GM10266 (cell line): ENCODE data around the gene LRRC4C.

ENCODE experiments used
- DNase-seq: peaks from one replicate; pipeline ENCODE4 v3.0.0; 2012; ENCODE audit errors: extremely low spot score
- TF ChIP-seq, protein P1 (sequence below): IDR thresholded peaks from 2 replicates; pipeline ENCODE4 v1.5.1; 2012; ENCODE audit warnings: mild to moderate bottlenecking, low read depth; ENCODE audit not compliant: control insufficient read depth, insufficient read depth; ENCODE audit errors: missing control alignments

LRRC4C gene

DNA sequence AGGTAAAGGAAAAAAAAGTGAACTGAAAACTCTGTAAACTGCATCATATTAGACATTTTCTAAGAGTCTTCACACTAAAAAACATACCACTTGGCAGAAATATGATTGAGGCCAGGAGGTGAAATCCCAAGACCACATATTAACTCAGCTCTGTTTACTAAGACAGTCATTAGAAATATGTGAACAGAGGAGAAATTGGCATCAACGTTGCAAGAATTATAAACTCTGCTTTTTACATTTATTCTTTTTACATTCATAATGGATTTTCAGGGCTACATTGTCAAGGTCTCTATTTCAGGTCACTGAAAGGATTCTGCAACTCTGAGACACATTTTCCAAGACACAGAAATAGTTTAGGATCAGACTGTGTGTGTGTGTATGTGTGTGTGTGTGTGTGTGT, 1364.0 kb downstream of the LRRC4C start:
- TF ChIP-seq, protein P1, sequence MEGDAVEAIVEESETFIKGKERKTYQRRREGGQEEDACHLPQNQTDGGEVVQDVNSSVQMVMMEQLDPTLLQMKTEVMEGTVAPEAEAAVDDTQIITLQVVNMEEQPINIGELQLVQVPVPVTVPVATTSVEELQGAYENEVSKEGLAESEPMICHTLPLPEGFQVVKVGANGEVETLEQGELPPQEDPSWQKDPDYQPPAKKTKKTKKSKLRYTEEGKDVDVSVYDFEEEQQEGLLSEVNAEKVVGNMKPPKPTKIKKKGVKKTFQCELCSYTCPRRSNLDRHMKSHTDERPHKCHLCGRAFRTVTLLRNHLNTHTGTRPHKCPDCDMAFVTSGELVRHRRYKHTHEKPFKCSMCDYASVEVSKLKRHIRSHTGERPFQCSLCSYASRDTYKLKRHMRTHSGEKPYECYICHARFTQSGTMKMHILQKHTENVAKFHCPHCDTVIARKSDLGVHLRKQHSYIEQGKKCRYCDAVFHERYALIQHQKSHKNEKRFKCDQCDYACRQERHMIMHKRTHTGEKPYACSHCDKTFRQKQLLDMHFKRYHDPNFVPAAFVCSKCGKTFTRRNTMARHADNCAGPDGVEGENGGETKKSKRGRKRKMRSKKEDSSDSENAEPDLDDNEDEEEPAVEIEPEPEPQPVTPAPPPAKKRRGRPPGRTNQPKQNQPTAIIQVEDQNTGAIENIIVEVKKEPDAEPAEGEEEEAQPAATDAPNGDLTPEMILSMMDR: no peak
- DNase-seq: no peak

DNA sequence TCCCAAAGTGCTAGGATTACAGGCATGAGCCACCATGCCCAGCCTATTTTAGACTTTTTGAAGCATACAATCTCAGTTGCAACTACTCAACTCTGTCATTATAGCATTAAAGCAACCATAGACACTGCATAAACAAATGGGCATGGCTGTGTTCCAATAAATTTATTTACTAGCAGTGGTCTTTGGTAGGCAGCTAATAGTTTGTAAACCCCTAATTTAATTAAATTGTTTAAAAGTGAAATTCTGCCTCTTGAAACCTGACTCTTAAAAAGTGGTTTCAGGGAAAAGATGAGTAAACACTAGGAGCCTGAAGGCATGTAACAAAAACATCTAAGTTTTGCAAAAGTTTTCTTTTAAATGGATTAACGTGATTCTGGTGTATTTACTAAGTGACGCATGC, 1364.5 kb downstream of the LRRC4C start:
- no peak for DNase-seq
- TF ChIP-seq, protein P1: no peak

DNA sequence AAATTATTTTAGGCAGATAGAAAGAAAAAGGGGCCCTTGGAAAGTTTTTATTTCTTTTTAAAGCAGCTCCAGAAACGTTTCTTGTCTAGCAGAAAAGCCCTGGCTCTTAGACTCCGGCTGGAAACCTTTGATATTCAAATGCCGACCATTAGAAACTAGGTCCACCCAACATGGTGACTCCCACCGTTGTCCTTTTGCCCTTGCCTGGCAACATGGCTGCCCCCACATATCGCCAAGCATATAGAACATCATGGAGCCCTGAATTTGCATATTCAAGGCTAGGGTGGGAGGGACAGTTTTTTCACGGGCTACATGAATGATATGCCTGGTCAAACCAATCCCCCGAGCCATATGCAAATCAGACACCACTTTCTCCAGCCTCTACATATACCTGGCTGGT, 1379.0 kb downstream of the LRRC4C start:
- no peak for DNase-seq
- TF ChIP-seq, protein P1: no peak
